SH-SY5Y (cell line): Measurements from ENCODE around the gene ITFG1.

Experiments
- GATA2 ChIP-seq: IDR thresholded peaks from 2 replicates; pipeline ENCODE4 v1.6.1; 2011; ENCODE audit warnings: mild to moderate bottlenecking, low read depth, low read length
- GATA3 ChIP-seq: IDR thresholded peaks from 2 replicates; pipeline ENCODE4 v1.6.1; 2011; ENCODE audit warnings: low read depth, mild to moderate bottlenecking, low read length, moderate library complexity

DNA sequence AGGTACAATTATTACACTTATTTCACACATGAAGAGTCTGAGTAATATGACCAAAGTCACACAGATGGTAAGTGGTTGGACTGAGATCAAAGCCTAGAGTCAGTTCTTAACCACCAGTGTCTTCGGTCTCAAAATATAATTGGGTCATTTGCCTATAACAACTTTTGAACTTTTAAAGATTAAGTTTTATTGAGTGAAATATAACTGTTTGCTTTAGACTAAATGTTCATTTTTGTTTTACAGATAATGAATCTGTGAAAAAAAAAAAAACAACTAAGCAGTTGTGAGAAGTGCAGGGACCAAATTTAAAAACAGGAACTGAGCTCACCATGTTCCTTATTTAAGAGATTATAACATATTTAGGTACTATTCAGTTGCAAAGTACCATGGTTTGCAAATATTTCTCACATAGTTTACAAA is 150.1 kb downstream of the ITFG1 start:
- TF ChIP-seq GATA2 (no peak), GATA3 (no peak)
